Measurements from ENCODE around the gene WASF3.

The WASF3 gene

DNA sequence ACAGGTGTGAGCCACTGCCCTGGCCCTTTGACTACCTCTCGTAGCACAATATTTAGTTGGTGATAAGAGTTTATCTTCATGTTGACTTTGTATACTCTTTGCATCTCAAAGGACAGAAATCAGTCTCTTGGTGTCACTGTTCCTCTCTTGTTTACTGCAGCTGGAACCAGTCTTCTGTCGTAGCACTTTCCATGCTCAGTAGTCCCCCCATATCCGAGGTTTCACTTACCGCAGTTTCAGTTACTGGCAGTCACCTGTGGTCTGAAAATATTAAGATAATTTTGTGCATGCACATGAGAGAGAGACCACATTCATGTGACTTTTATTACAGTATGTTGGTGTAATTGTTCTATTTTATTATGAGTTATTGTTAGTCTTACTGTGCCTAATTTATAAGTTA is 49.1 kb downstream of the WASF3 start:
- TF ChIP-seq, protein P1, sequence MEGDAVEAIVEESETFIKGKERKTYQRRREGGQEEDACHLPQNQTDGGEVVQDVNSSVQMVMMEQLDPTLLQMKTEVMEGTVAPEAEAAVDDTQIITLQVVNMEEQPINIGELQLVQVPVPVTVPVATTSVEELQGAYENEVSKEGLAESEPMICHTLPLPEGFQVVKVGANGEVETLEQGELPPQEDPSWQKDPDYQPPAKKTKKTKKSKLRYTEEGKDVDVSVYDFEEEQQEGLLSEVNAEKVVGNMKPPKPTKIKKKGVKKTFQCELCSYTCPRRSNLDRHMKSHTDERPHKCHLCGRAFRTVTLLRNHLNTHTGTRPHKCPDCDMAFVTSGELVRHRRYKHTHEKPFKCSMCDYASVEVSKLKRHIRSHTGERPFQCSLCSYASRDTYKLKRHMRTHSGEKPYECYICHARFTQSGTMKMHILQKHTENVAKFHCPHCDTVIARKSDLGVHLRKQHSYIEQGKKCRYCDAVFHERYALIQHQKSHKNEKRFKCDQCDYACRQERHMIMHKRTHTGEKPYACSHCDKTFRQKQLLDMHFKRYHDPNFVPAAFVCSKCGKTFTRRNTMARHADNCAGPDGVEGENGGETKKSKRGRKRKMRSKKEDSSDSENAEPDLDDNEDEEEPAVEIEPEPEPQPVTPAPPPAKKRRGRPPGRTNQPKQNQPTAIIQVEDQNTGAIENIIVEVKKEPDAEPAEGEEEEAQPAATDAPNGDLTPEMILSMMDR (IDR thresholded peaks at IDR 0.05; ENCODE audit: low read depth, low read length) = no peak
- no peak overlapping the region for H3K4me3 ChIP-seq (ENCODE audit: low read depth, low read length)
- no peak for DNase-seq (ENCODE audit: low read depth, low spot score)
- in situ Hi-C loops (cut with HindIII; ENCODE audit: low sequenced_read_pairs) = no loop called here

DNA sequence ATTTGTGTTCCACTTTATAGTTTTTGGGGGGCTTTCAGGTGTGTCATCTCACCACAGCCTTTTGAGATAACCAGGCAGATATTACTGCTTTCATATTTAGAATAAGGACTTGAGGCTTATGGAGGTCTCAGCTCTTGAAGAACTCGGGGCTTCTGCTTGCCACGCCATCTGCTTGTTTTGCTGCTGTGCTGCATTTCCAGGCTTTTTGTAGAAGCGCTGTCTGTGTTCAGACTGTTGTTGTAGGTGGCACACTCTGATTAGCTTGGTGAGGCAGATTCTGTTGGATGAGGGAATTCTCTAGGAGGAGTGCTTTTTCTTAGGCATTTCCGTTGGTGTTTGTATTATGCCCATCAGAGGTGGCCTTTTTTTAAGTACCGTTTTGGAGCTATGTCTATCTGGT is 57.2 kb downstream of the WASF3 start:
- DNase-seq (ENCODE audit: low read depth, low spot score) = no peak
- TF ChIP-seq, protein P1 (IDR thresholded peaks at IDR 0.05; ENCODE audit: low read depth, low read length) = no peak
- in situ Hi-C loops (cut with HindIII; ENCODE audit: low sequenced_read_pairs) = no loop called here

DNA sequence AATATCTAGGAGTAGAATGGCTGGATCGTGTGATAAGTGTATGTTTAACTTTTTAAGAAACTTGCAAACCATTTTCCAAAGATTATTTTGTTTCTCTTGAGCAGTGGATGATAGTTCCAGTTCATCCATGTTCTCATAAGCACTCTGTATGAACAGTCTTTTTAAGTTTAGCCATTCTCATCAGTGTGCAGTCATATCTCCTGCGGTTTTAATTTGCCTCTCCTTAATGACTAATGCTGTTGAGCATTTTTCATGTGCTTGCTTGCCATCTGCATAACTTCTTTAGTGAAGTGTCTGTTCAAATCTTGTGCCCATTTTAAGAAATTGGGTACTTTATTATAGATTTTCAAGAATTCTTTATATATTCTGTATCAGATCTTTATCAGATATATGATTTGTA is 58.6 kb downstream of the WASF3 start:
- peak; percentile 61 for DNase-seq (ENCODE audit: low read depth, low spot score)
- TF ChIP-seq, protein P1 (IDR thresholded peaks at IDR 0.05; ENCODE audit: low read depth, low read length) = no peak
- in situ Hi-C loops (cut with HindIII; ENCODE audit: low sequenced_read_pairs) = no loop called here
- no peak overlapping the region for H3K4me3 ChIP-seq (ENCODE audit: low read depth, low read length)

More for the DNA sequence above, 57.2 kb downstream of the WASF3 start:
- H3K4me3 ChIP-seq (ENCODE audit: low read depth, low read length) = no peak overlapping the region

DNA sequence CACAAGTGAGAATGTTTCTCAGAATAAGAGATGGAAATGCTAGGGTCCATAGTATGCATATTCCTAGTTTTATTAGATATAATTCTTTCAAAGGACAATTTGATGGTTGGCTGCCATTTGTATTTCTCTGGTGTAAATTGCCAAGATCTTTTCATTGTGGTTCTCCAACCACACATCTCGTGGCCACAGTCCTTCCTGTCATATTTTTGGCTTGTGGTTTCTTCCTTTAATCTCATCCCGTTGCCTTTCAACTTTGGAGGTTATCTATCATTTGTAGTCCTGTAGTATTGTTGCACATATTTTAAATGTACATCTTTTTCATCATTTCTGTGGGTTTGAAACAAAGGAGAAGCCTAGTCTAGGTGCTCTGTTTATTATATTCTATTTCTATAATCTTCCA is 61.2 kb downstream of the WASF3 start:
- TF ChIP-seq, protein P1 (IDR thresholded peaks at IDR 0.05; ENCODE audit: low read depth, low read length) = no peak
- in situ Hi-C loops (cut with HindIII; ENCODE audit: low sequenced_read_pairs) = no loop called here
- H3K4me3 ChIP-seq (ENCODE audit: low read depth, low read length) = no peak overlapping the region
- no peak for DNase-seq (ENCODE audit: low read depth, low spot score)

DNA sequence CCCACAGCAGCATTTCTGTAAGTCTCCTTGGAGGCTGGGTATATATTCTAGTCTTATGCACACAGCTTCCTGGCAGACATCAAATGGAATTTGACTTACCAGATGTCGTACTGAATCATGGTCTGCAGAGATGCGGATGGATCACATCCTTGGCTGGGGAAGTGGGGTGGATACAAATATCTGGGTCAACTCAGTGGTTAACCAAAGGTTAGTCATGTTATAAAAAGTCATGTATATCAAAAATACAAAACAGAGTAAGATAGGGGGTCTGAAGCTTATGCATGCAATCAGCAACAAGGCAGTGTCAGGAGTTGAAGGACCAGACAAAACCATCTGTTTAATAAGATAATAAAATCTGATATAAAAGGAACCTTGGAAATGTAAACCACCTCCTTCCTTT is 61.9 kb downstream of the WASF3 start:
- peak; percentile 71 for DNase-seq (ENCODE audit: low read depth, low spot score)
- in situ Hi-C loops (cut with HindIII; ENCODE audit: low sequenced_read_pairs) = no loop called here
- H3K4me3 ChIP-seq (ENCODE audit: low read depth, low read length) = no peak overlapping the region
- TF ChIP-seq, protein P1 (IDR thresholded peaks at IDR 0.05; ENCODE audit: low read depth, low read length) = no peak

DNA sequence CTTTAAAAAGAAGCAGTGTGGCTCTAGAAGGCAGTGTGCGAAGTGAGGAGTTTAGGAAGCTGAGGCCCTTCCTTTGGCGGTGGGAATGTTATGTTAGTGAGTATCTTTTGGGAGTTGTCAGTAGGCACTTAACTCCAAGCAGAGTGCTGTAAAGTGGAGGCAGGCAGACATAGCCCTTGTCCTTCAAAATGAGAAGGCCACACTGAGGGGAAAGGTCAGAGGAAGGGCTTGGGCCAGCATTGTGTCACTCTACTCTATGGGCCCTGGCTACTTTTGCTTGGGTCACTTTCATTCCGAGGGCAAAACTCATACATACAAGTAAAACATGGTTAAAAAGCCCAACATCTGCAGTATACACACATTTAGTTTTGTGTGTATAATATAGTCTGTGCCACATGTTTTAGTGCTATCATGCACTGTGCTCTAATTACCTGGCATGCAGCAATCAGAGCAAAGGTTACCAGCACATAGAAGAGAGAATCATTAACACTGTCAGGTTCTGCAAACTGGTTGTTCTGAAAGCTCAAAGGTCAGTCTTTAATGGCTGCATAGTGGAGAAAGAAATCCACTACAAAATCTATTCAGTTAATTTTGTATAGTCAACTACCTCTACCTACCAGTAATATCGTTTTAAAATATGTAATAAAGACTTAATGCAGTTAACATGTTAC is 64.4 kb downstream of the WASF3 start:
- no peak for DNase-seq (ENCODE audit: low read depth, low spot score)
- in situ Hi-C loops (cut with HindIII; ENCODE audit: low sequenced_read_pairs) = no loop called here
- TF ChIP-seq, protein P1 (IDR thresholded peaks at IDR 0.05; ENCODE audit: low read depth, low read length) = no peak
- no peak overlapping the region for H3K4me3 ChIP-seq (ENCODE audit: low read depth, low read length)

Measured in astrocyte of the spinal cord (primary cell).